Activated T-cell treated with anti-CD3 and anti-CD28 coated beads, Interleukin-2, amount 50 U/mL, for 1 hour (primary cell): ENCODE measurements around the gene TBCD.
A peak's percentile ranks its signal among the peaks of the same experiment; 100 is the strongest.
"Not testable (repeated sequence)": the region's sequence is repeated elsewhere in the genome, so short reads cannot be mapped to it uniquely, and the experiment has no call there.

Source experiments
- DNase-seq: peaks from one replicate; pipeline ENCODE4 v3.0.0-alpha.2; 2020

Gene TBCD

GRCh38 chr17:82959990-82960418, 208.1 kb downstream of the TBCD start:
- peak; percentile 10 for DNase-seq

DNA sequence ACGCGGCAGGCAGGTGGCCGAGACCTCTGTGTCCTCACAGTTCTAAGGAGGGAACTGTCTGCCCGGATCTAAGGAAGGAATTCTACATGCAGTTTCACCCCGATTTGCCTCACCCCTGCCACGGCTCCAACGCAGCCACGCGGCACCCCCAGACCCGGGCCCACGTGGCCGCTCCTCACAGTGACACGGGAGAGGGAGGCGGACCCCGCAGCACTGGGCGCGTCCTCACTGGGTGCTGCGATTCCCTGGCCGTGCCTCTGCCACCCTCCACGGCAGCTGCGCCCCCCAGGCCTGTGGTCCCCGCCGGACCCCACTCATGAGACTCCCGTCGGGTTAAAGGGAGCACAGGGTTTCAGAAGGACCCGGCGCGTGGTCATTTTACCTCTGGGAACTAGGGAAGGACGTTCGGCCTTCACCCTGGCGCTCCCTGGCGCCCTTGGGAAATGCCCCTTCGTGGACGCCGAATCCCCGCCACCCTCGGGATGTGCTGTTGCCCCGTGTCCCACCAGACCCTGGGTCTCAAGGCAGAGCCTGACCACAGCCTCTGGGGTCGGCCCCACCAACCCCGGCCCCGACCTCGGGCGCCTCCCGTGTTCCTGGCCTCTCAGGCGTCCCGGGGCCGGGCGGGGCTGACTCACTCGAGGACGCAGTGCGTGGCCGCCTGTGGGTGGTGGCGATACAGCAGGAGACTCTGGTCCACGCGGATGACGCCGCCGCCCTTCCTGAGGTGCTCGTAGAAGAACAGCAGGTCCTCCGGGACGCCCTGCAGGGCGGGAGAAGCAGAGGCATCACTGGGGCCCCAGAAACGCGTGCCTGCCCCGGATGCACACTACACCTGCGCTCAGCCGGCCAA, 208.8 kb downstream of the TBCD start:
- DNase-seq = peak; percentile 14

- DNase-seq = peak; percentile 11
Measured at GRCh38 chr17:82961366-82962162, 209.7 kb downstream of the TBCD start.

DNA sequence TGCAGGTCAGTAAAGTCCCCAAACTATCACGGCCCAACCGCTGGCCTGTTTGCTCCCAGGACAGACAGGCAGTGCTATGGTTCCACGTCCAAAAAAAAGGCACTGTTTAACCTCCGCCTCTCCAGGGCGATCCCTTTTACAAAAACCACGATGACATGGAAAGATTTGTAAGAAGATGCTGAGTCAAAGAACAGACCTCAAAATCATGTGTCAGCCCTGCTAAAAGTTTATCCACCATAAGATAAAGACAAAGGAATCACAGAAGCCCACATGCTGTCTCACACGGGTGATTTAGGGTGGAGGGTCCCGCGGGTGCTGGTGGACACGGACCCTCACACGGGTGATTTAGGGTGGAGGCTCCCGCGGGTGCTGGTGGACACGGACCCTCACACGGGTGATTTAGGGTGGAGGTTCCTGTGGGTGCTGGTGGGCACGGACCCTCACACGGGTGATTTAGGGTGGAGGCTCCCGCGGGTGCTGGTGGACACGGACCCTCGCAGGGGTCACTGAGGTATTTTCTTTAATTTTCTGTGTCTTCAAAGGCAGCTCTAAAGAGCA, 210.4 kb downstream of the TBCD start:
- no peak for DNase-seq

DNA sequence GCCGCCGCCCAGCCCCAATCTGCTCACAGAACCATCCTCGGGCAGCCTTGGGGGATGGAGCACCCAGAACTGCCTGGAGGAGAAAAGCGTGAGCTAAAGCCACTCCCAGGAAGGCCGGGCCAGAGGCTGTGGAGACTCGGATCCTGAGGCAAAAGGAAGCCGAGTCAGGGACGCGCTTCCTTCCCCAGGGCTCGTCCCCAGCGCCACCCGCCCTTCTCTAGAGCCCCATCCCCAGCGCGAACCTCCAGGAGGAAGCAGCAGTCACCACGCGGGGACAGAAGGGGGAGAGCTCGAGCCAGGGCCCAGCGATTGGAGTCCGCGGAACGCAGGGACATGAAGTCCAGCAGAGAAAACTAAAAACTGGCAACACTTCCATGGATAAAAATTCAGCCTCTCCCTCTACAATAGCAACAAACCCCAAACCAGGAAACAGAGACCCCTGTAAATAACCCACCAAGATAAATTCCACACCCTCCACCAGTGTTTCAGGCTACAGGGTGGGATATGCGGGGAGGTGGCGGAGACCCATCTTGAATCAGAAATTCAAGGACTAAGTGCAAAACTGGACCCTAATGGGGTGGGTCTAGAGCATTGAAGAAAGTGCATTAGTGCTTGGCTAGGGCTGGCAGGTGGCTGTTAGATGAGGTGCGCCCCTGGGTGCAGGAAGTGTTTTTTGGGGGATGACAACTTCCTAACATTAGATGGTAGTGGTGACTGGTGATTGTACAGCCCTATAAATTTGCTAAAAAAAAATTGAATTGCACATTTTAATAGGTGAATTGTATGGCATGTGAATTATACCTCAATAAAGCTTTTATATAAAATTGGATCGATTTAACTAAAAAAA, 211.5 kb downstream of the TBCD start:
- peak; percentile 45 for DNase-seq

- DNase-seq = peak; percentile 14
Measured at GRCh38 chr17:82964451-82964850, 212.6 kb downstream of the TBCD start.

DNA sequence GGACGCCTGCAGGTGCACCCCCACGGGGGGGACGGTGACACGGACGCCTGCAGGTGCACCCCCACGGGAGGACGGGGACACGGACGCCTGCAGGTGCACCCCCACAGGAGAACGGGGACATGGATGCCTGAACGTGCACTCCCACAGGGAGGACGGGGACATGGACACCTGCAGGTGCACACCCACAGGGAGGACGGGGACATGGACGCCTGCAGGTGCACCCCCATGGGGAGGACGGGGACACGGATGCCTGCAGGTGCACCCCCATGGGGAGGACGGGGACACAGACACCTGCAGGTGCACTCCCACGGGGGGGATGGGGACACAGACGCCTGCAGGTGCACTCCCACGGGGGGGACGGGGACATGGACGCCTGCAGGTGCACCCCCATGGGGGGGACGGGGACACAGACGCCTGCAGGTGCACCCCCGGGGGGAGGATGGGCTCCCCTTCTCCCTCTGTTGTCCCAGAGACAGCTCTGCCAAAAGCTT, 213.0 kb downstream of the TBCD start:
- DNase-seq = peak; percentile 15

DNA sequence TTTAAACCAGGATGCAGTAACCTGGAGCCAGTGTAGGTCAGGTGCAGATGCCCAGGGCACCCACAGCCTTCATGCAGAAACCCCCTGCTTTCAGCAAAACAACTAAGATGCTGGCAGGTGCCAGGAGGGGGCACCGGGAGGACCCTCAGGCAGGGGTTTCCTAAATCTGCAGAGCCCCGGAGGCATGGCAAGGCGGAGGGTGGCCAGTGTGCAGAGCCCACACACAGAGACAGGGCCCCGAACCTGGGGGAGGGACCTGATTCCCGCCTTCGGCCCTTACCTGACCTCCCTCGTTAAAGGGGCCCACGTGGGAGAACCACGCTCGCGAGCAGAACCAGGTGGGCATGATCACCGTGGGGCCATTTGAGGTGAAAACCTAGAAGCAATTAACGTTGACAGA, 213.5 kb downstream of the TBCD start:
- peak; percentile 11 for DNase-seq

- no peak for DNase-seq
Measured at GRCh38 chr17:82966415-82966814, 214.6 kb downstream of the TBCD start.

DNA sequence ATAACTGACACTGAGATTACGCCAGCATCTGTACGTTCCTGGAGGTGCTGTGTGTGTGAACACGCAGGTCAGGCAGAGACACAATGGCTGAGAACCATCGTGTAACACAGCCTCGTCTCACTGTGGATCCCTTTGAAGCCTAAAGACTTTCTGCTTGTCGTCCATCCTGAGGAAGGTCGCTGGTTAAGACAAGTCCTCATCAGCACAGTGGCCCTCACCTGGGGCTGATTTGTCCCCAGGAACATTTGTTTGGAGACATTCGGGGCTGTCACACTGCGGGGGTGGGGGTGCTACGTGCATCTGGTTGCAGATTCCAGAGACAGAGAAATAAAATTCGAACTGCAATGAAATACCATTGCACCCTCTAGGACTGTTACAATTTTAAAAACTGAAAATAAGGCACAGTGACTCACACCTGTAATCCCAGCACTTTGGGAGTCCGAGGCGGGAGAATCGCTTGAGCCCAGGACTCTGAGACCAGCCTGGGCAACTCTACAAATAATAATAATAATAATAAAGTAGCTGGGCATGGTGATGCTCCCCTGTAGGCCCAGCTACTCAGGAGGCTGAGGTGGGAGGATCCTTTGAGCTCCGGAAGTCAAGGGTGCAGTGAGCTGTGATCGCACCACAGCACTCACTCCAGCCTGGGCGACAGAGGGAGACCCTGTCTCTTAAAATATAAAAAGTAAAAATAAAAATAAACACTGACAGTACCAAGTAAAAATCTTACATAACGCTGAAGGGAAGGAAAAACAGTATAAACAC, 215.6 kb downstream of the TBCD start:
- peak; percentile 10 for DNase-seq

DNA sequence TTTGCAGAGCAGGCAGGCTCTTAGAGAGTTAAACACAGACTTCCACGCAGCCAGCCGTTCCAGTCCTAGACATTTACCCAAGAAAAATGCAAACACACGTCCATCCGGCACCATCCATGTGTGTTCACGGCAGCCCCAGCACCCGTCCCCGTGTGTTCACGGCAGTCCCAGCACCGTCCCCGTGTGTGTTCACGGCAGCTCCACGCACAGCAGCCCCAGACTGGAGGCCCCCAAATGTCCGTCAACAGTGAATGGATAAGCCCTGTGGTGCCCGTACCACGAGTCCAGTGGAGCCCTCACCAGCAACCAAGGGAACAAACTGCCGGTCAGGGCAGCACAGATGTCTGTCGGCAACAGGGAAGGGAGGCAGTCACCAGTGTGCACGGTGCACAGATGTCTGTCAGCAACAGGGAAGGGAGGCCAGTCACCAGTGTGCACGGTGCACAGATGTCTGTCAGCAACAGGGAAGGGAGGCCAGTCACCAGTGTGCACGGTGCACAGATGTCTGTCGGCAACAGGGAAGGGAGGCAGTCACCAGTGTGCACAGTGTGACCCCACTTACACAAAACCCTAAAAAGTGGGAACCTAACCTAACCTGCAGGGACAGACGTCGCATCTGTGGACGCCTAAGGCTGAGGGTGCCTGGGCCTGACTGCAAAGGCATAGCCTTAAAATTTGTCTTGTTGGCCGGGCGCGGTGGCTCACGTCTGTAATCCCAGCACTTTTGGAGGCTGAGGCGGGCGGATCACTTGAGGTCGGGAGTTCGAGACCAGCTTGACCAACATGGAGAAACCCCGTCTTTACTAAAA, 216.4 kb downstream of the TBCD start:
- DNase-seq = not testable (repeated sequence)

- DNase-seq = no peak
Measured at GRCh38 chr17:82970067-82970466, 218.2 kb downstream of the TBCD start.

DNA sequence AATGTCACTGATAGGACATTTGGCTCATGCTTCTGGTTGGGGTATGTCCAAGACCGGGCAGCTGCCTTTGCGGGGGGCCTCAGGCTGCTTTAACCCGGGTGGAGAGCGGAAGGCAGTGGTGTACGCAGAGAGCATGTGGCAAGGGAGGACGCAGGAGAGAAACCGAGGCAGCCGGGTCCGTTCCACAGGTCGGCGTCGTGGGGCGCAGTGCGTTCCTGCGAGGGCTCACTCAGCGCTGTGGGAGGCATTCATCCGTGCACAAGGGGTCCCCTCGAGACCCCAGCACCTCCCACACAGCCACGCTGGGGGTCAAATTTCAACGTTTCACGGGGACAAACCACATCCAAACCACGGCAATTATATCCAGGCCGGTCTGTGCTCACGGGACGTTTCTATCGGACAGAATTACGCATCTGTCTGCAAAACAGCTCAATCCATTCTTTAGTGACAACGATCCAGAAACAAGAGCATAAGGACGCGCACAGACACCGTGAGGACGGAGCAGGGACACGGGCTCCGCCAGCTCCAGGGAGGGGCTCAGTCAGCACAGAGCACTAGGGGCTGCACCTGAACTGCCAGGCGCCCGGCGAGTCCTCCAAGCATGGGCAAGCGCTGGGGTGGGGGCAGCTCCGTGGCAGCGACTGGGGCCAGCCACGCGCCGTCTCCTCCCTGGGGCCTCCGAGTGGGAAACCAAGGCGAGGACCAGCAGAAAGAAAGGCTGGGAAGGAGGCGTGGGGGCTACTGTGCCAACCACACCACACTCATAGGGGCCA, 219.1 kb downstream of the TBCD start:
- no peak for DNase-seq

- DNase-seq = no peak
Measured at GRCh38 chr17:82972836-82973372, 221.0 kb downstream of the TBCD start.

GRCh38 chr17:82973456-82974135, 221.7 kb downstream of the TBCD start:
- DNase-seq = no peak

DNA sequence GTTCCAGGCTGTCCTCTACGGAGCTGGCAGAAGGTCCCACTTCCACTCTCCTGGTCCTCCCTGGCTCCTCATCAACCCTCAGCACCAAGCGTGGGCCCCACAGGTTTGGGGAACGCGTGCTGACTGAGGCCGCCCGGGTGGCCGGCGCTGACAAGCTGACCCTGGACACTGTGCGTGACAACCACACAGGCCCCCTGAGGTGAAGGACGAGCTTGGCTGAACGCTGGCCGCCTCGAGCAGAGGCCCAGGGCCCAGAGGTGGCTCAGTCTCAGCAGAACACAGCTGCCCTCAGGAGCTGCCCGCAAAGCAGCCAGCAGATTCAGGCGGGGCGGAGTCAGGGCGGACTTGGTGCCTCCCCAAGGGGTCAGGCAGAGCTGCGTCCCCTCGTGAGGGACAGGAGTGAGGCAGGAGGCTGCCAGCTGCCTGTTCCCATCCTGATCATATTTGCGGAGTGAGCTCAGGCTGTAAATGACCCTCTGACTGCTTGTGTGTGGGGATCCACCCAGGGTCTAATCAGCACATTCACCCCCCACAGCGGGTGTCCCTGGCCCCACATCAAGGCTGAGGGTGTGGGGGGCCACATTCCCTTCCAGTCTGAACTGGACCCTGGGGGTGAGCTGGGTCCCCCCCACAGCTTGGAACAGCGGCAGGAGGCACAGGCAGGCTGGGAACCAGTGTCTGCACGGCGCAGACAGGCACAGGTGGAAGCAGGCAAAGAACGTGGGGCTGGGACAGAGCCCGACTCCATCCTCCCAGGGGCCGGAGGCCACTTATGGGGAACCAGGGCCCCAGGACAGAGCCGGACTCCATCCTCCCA, 222.5 kb downstream of the TBCD start:
- DNase-seq = no peak

GRCh38 chr17:82976982-82977488, 225.2 kb downstream of the TBCD start:
- no peak for DNase-seq

- no peak for DNase-seq
Measured at GRCh38 chr17:82977606-82978005, 225.7 kb downstream of the TBCD start.
